Mesendoderm (in vitro differentiated cells): ENCODE measurements around the gene DUOXA1.

Source experiments
- DNase-seq: peaks from one replicate; pipeline ENCODE4 v3.0.0; 2013
- H2AK5ac ChIP-seq: 2 replicates; pipeline ENCODE4 v1.6.1; 2013; ENCODE audit warnings: low read length, inconsistent platforms
- H2BK120ac ChIP-seq: 2 replicates; pipeline ENCODE4 v1.6.1; 2013; ENCODE audit warnings: low read depth, mild to moderate bottlenecking, low read length, moderate library complexity, mixed read lengths
- H2BK15ac ChIP-seq: replicated peaks from 2 replicates; pipeline ENCODE4 v1.6.1; 2013; ENCODE audit warnings: low read depth, mild to moderate bottlenecking, moderate library complexity
- H2BK5ac ChIP-seq: 2 replicates; pipeline ENCODE4 v1.6.1; 2013; ENCODE audit warnings: low read length, inconsistent platforms
- H3K18ac ChIP-seq: 2 replicates; pipeline ENCODE4 v1.6.1; 2013; ENCODE audit warnings: mild to moderate bottlenecking, low read length, mixed read lengths
- H3K23ac ChIP-seq: one replicate; pipeline ENCODE4 v1.6.1; 2013; ENCODE audit warnings: low read length
- H3K27ac ChIP-seq: 2 replicates; pipeline ENCODE4 v1.5.1; 2013; ENCODE audit warnings: low read depth, mild to moderate bottlenecking, inconsistent platforms, low read length, moderate library complexity
- H3K27me3 ChIP-seq: 2 replicates; pipeline ENCODE4 v1.6.1; 2013; ENCODE audit warnings: low read length, control low read depth, mild to moderate bottlenecking, inconsistent platforms; ENCODE audit not compliant: insufficient read depth, poor library complexity
- H3K36me3 ChIP-seq: 2 replicates; pipeline ENCODE4 v1.6.1; 2013; ENCODE audit warnings: low read length, inconsistent platforms; ENCODE audit not compliant: control insufficient read depth, insufficient read depth
- H3K4ac ChIP-seq: one replicate; pipeline ENCODE4 v1.6.1; 2013; ENCODE audit warnings: low read depth, mild to moderate bottlenecking, low read length, moderate library complexity
- H3K4me1 ChIP-seq: 2 replicates; pipeline ENCODE4 v1.6.1; 2013; ENCODE audit warnings: low read depth, low read length, inconsistent platforms; ENCODE audit not compliant: control insufficient read depth
- H3K4me2 ChIP-seq: 2 replicates; pipeline ENCODE4 v1.6.1; 2013; ENCODE audit warnings: low read length
- H3K4me3 ChIP-seq: 2 replicates; pipeline ENCODE4 v1.5.1; 2013; ENCODE audit warnings: mild to moderate bottlenecking, low read length
- H3K56ac ChIP-seq: one replicate; pipeline ENCODE4 v1.6.1; 2013; ENCODE audit warnings: low read length
- H3K79me1 ChIP-seq: 2 replicates; pipeline ENCODE4 v1.6.1; 2013; ENCODE audit warnings: low read length, inconsistent platforms
- H3K79me2 ChIP-seq: 2 replicates; pipeline ENCODE4 v1.6.1; 2013; ENCODE audit warnings: mild to moderate bottlenecking, low read length; ENCODE audit not compliant: control insufficient read depth, insufficient read depth
- H3K9ac ChIP-seq: 2 replicates; pipeline ENCODE4 v1.6.1; 2013; ENCODE audit warnings: low read length, inconsistent platforms
- H4K5ac ChIP-seq: one replicate; pipeline ENCODE4 v1.6.1; 2013; ENCODE audit warnings: low read length
- H4K8ac ChIP-seq: one replicate; pipeline ENCODE4 v1.6.1; 2013; ENCODE audit warnings: low read depth, mild to moderate bottlenecking, control low read depth, low read length, moderate library complexity
- WGBS: extraction: QIAGEN DNeasy Blood & Tissue Kit; methylation state at CpG from one replicate; pipeline ENCODE4 v1.1.7; 2013; ENCODE audit warnings: low lambda C conversion rate, missing lambda C conversion rate; ENCODE audit not compliant: insufficient coverage; ENCODE audit errors: extremely low coverage; 5-methylcytosine and 5-hydroxymethylcytosine counted together

The DUOXA1 gene

DNA sequence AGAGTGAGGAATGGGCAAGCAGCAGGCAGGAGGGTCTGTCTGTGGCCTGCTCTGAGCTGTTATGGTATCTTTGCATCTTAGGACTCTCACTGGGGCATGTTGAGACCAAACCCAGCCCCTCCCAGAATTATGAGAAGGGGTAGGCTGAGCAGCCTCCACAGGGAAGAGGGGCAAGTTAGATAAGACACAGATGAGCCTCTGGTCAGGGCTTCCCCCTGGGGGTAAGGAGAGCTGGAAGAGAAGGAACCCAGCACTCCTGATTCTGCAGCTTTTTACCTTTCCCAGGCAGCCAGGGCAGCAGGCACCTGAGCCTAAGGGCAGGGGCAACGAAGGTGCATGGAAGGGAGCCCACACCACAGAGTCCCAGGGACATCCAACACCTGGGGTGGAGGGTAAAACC is 19.4 kb upstream of the DUOXA1 start:
- H2BK15ac ChIP-seq, result no peak overlapping the region
- no peaks in the 10 kb centered on the region for H3K79me2 ChIP-seq
- no peak overlapping the region for H3K4me2 ChIP-seq
- no CpG with 5 or more reads among the region's 1 CpG for WGBS
- no peaks in the 10 kb centered on the region for H3K36me3 ChIP-seq
- H3K4ac ChIP-seq, result no peak overlapping the region
- no peak overlapping the region for H3K9ac ChIP-seq
- peak; percentile 29 for DNase-seq
- H4K5ac ChIP-seq, result no peak overlapping the region
- H3K23ac ChIP-seq, result no peak overlapping the region
- H4K8ac ChIP-seq, result no peak overlapping the region
- no peak overlapping the region for H2BK120ac ChIP-seq
- H2BK5ac ChIP-seq, result no peak overlapping the region
- peaks cover 2% of the 10 kb centered on the region for H3K4me1 ChIP-seq
- H3K18ac ChIP-seq, result no peak overlapping the region
- H3K4me3 ChIP-seq, result no peak overlapping the region
- no peaks in the 10 kb centered on the region for H3K27me3 ChIP-seq
- H3K79me1 ChIP-seq, result no peaks in the 10 kb centered on the region
- no peak overlapping the region for H3K27ac ChIP-seq
- H2AK5ac ChIP-seq, result no peak overlapping the region
- no peak overlapping the region for H3K56ac ChIP-seq

DNA sequence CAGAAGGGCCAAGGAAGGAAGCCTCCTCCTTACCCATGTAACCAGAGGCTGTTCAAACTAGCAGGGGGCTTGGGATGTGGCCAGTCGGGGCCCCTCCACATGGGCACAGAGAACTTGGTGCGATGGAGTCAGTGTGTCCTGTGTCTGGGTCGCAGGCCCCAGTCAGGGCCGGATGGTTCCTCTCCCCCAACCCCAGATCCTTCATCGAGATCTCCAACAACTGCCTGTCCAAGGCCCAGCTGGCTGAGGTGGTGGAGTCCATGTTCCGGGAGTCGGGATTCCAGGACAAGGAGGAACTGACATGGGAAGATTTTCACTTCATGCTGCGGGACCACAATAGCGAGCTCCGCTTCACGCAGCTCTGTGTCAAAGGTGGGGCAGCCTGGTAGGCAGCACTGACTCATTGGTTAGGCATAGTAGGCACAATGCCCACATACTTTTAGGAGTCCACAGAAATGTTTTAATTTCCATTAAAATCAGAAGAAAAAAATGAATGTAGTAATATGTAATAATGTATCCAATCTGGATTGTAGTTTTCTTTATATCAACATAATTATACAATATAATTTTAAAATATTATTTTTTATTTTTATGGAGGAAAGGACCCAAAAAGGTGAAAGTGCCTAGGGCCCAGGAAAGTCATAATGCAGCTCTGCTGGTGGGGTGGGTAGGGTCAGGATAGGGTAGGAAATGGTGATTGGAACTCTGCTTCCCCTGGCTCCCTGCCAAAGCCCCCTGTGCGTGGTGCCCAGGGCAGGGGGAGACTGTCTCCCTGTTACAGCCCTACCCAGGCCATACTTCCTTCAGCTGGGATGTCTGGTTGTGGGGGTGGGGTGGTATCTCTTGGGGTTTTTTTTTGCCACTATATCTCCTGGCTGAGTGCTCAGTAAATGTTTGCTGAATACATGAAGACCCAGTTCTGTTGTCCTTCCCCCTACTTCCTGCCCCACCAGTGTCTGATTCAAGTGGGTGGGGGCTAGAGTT is 18.7 kb upstream of the DUOXA1 start:
- H2BK120ac ChIP-seq, result no peak overlapping the region
- no peak overlapping the region for H3K4me3 ChIP-seq
- H3K4ac ChIP-seq, result no peak overlapping the region
- no peak overlapping the region for H2BK15ac ChIP-seq
- no peak overlapping the region for H2AK5ac ChIP-seq
- no peak overlapping the region for H4K8ac ChIP-seq
- H3K27ac ChIP-seq, result no peak overlapping the region
- no peaks in the 10 kb centered on the region for H3K27me3 ChIP-seq
- H3K4me2 ChIP-seq, result no peak overlapping the region
- no peak for DNase-seq
- H3K9ac ChIP-seq, result no peak overlapping the region
- WGBS, result no CpG with 5 or more reads among the region's 12 CpGs
- H3K36me3 ChIP-seq, result no peaks in the 10 kb centered on the region
- peak overlapping the region; percentile 15 for H3K56ac ChIP-seq
- no peak overlapping the region for H3K18ac ChIP-seq
- no peak overlapping the region for H2BK5ac ChIP-seq
- no peak overlapping the region for H4K5ac ChIP-seq
- no peak overlapping the region for H3K23ac ChIP-seq
- H3K4me1 ChIP-seq, result peaks cover 2% of the 10 kb centered on the region
- H3K79me1 ChIP-seq, result no peaks in the 10 kb centered on the region
- no peaks in the 10 kb centered on the region for H3K79me2 ChIP-seq

DNA sequence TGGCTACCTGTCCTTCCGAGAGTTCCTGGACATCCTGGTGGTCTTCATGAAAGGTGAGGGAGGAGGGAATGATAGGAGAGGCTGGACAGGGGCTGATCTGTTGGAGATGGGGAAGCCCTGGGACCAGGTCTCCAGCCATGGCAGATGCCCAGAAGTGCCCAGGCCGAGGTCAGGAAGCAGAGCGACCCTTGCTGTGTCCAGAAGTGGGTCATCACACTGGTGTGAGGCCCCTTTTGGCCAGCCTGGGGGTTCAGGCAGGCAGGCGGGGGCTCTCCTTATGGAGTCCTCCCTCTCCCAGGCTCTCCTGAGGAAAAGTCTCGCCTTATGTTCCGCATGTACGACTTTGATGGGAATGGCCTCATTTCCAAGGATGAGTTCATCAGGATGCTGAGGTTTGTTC is 17.9 kb upstream of the DUOXA1 start:
- no peak for DNase-seq
- no peak overlapping the region for H3K18ac ChIP-seq
- no peak overlapping the region for H3K23ac ChIP-seq
- H3K4me1 ChIP-seq, result peaks cover 2% of the 10 kb centered on the region
- no peak overlapping the region for H2BK120ac ChIP-seq
- no peak overlapping the region for H3K4me2 ChIP-seq
- H4K5ac ChIP-seq, result no peak overlapping the region
- H2AK5ac ChIP-seq, result no peak overlapping the region
- WGBS, result no CpG with 5 or more reads among the region's 7 CpGs
- H3K79me2 ChIP-seq, result no peaks in the 10 kb centered on the region
- no peak overlapping the region for H3K56ac ChIP-seq
- no peak overlapping the region for H4K8ac ChIP-seq
- no peak overlapping the region for H3K4me3 ChIP-seq
- no peaks in the 10 kb centered on the region for H3K27me3 ChIP-seq
- H3K4ac ChIP-seq, result no peak overlapping the region
- H3K36me3 ChIP-seq, result no peaks in the 10 kb centered on the region
- H2BK5ac ChIP-seq, result no peak overlapping the region
- no peaks in the 10 kb centered on the region for H3K79me1 ChIP-seq
- no peak overlapping the region for H3K27ac ChIP-seq
- no peak overlapping the region for H3K9ac ChIP-seq
- no peak overlapping the region for H2BK15ac ChIP-seq

DNA sequence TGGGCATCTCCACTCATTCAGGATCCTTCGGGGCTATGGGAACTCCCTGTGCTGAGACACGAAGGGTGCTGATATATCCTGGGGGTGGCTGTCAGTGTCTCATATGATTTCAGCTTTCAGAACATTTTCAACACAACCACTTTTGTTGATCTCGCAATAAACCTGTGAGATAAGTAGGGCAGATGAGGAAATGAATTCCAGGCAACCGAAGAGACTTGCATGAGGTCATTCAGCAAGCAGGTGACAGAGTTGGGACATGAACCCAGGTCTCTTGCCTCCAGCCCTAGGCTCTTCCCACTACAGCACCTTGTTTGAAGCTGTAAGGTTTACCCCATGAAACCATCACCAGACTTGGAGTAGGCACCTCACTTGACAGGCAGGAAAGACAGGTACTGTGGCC is 16.7 kb upstream of the DUOXA1 start:
- Histone ChIP-seq H2BK5ac (no peak overlapping the region), H2AK5ac (no peak overlapping the region), H4K8ac (no peak overlapping the region), H3K9ac (no peak overlapping the region), H4K5ac (no peak overlapping the region), H3K79me2 (no peaks in the 10 kb centered on the region), H3K4me2 (no peak overlapping the region), H3K56ac (no peak overlapping the region), H3K36me3 (no peaks in the 10 kb centered on the region), H3K4me3 (no peak overlapping the region), H3K27me3 (no peaks in the 10 kb centered on the region), H3K4ac (no peak overlapping the region), H3K18ac (no peak overlapping the region), H3K23ac (no peak overlapping the region), H3K27ac (no peak overlapping the region), H2BK15ac (no peak overlapping the region), H3K4me1 (peaks cover 2% of the 10 kb centered on the region), H3K79me1 (no peaks in the 10 kb centered on the region), H2BK120ac (no peak overlapping the region)
- no peak for DNase-seq
- no CpG with 5 or more reads among the region's 4 CpGs for WGBS

DNA sequence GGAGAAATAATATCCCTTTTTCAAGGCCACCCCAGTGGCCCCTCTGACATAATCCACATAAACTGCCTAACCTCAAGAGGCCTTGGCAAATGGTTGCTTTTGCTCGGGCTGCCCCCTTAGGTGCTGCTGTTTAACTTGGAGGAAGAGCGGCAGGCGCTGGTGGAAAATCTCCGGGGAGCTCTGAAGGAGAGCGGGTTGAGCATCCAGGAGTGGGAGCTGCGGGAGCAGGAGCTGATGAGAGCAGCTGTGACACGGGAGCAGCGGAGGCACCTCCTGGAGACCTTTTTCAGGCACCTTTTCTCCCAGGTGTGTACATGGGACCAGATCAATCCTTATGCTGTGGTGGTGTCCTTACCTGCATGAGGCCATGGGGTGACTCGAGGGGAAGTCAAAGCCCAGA is 15.1 kb upstream of the DUOXA1 start:
- Histone ChIP-seq H4K8ac (no peak overlapping the region), H4K5ac (no peak overlapping the region), H3K79me1 (no peaks in the 10 kb centered on the region), H3K36me3 (no peaks in the 10 kb centered on the region), H2BK120ac (no peak overlapping the region), H3K56ac (no peak overlapping the region), H2AK5ac (no peak overlapping the region), H3K4me2 (no peak overlapping the region), H3K27me3 (no peaks in the 10 kb centered on the region), H2BK15ac (no peak overlapping the region), H3K18ac (no peak overlapping the region), H3K4me1 (peaks cover 2% of the 10 kb centered on the region), H3K27ac (no peak overlapping the region), H3K79me2 (no peaks in the 10 kb centered on the region), H3K4me3 (no peak overlapping the region), H2BK5ac (no peak overlapping the region), H3K4ac (no peak overlapping the region), H3K23ac (no peak overlapping the region), H3K9ac (no peak overlapping the region)
- no peak for DNase-seq
- no CpG with 5 or more reads among the region's 9 CpGs for WGBS
